ENCODE data around the gene MTREX. TPM values are rescaled to one million over a fixed set of nuclear protein-coding genes. Genes with fewer than 3 reads are reported as not detected.

Gene MTREX
- total and polyA plus RNA-seq, 2 of the 8 experiments (the other 6 are each of a cell fraction or from before 2014, with no cell fraction given), result 16.0 to 130 TPM

DNA sequence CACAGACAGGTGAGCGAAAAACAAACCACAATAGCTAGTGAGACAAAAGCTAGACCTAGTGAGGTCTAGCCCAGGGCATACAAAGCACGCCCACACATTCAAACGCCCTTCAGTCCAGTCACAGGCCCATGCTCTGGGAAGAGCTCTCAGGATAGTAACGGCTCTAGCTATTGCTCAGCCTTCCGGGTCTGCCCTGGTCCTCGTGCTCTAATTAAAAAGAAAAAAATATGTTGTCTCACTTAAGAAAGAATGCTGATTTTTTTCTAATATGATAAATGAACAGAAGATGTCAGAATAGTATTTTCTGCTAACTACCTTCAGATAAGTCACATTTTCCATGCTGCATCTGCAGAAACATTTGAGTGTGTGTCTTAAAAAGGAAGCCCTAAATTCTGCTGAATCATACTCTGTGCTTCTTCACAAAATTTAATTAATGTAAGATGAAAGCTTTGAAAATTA lies 132.4 kb downstream of the MTREX start:
- Histone ChIP-seq H4K20me1 (replicated peaks in 1 of 2; ENCODE audit: control insufficient read depth in 1 of 2, insufficient read depth in 2 of 2, low read length in 2 of 2) (no peaks in the 10 kb centered on the region), H3K36me3 (ENCODE audit: control insufficient read depth in 2 of 4, insufficient read depth in 4 of 4, low read length in 3 of 4) (peaks cover 0 to 61% (median 17%) of the 10 kb centered on the region in 4 experiments; a peak in 4 of 8 replicates), H3K27ac (ENCODE audit: low read depth, low read length) (no peak overlapping the region), H3K23me2 (ENCODE audit: low read depth, low read length) (no peaks in the 10 kb centered on the region), H3K79me2 (ENCODE audit: control insufficient read depth in 1 of 2, insufficient read depth in 2 of 2, low read length in 2 of 2) (peaks cover 0 to 25% of the 10 kb centered on the region in 2 experiments; a peak in 3 of 4 replicates), H3K56ac (replicated peaks; ENCODE audit: insufficient read length, low read depth, low read length) (no peak overlapping the region), H3K23ac (ENCODE audit: insufficient read length) (no peak overlapping the region), H3K14ac (ENCODE audit: insufficient read length) (no peak overlapping the region), H2BK120ac (replicated peaks; ENCODE audit: low read depth, low read length) (no peak overlapping the region), H2BK5ac (ENCODE audit: low read depth, low read length) (peak overlapping the region; percentile 54; the same call in 1 of the 2 replicates), H3K4ac (replicated peaks; ENCODE audit: insufficient read length, low read depth, low read length) (no peak overlapping the region), H3K27me3 (replicated peaks in 1 of 4; ENCODE audit: control insufficient read depth in 3 of 4, extremely low read depth in 1 of 4, insufficient read depth in 3 of 4, low read length in 3 of 4) (no peaks in the 10 kb centered on the region), H3K79me1 (ENCODE audit: low read depth, low read length) (no peaks in the 10 kb centered on the region), H3K9ac (replicated peaks in 1 of 4; ENCODE audit: extremely low read depth in 1 of 4, low read depth in 3 of 4, low read length in 3 of 4) (no peak overlapping the region; a peak in 1 of 7 replicates), H3K18ac (ENCODE audit: extremely low read depth, low read length) (no peak overlapping the region), H2AFZ (ENCODE audit: low read length) (no peak overlapping the region), H4K5ac (ENCODE audit: insufficient read length, low read depth, low read length) (no peak overlapping the region), H3K4me2 (ENCODE audit: insufficient read depth in 1 of 2, low read depth in 2 of 2, low read length in 2 of 2) (no peak overlapping the region), H4K91ac (replicated peaks; ENCODE audit: insufficient read length, low read length) (no peak overlapping the region), H3K9me3 (ENCODE audit: insufficient read depth in 2 of 2, low read depth in 1 of 2, low read length in 1 of 2) (peaks cover 2 to 15% of the 10 kb centered on the region in 2 experiments; a peak in 2 of 4 replicates), H2BK15ac (ENCODE audit: low read length) (no peak overlapping the region), H4K8ac (ENCODE audit: extremely low read depth, insufficient read depth, low read length) (no peak overlapping the region), H2AK5ac (ENCODE audit: low read depth, low read length) (no peak overlapping the region), H3K4me1 (replicated peaks in 1 of 4; ENCODE audit: control insufficient read depth in 3 of 4, insufficient read depth in 4 of 4, low read length in 3 of 4) (peaks cover 5 to 19% (median 11%) of the 10 kb centered on the region in 4 experiments; a peak in 6 of 7 replicates), H3K4me3 (ENCODE audit: extremely low read depth in 1 of 4, insufficient read depth in 2 of 4, low read depth in 3 of 4, low read length in 4 of 4) (no peak overlapping the region), H2BK12ac (ENCODE audit: low read depth, low read length) (no peak overlapping the region; the same call in 1 of the 2 replicates), H2BK20ac (ENCODE audit: low read length) (no peak overlapping the region)
- POLR2A ChIA-PET (ENCODE audit: partially characterized antibody), result interaction anchor here (1.7 to 2.5 kb wide), 3 partner anchors 10 to 25 kb away, joined by 4 to 10 read pairs (median 6); no protein-coding TSS in a partner anchor
- CTCF ChIA-PET (ENCODE audit: partially characterized antibody), result interaction anchor here (1.0 kb wide), 2 partner anchors 22 to 33 kb away, joined by 3 to 4 read pairs; no protein-coding TSS in a partner anchor
- TF ChIP-seq BACH1 (IDR thresholded peaks at IDR 0.05; ENCODE audit: low read length), result 0 out of 2 replicates have a peak, but pooled peaks have one; percentile 12
- TF ChIP-seq EGR1 (IDR thresholded peaks at IDR 0.05; ENCODE audit: borderline replicate concordance, low read depth, low read length), result 0 out of 2 replicates have a peak, but pooled peaks have one; percentile 41
- no peak for TF ChIP-seq CREB1 (IDR thresholded peaks at IDR 0.05)
- WGBS, 2 experiments (ENCODE audit: extremely low coverage in 1 of 2, insufficient coverage in 1 of 2, insufficient read length in 1 of 2, insufficient replicate concordance in 2 of 2, low coverage in 1 of 2, low lambda C conversion rate in 2 of 2, missing lambda C conversion rate in 1 of 2), result 87% methylated on average over 6 of the region's 6 CpGs; no CpG with 5 or more reads in 1 of the 2 experiments
- FAIRE-seq (no peak), DNase-seq (ENCODE audit: low read depth in 1 of 2, low spot score in 2 of 2) (no peak)
